WTC11 (cell line): ENCODE data around the gene IGSF5.

Source experiments
- HMGXB4 ChIP-seq: sonication (generic); formaldehyde crosslinking; IDR thresholded peaks from 2 replicates; pipeline ENCODE4 v1.8.1; 2023; ENCODE audit warnings: mild to moderate bottlenecking, moderate library complexity, missing genetic modification reagents
- NR3C1 ChIP-seq: sonication (generic); formaldehyde crosslinking; conservative IDR thresholded peaks from 2 replicates; pipeline ENCODE4 v1.8.1; 2023; ENCODE audit warnings: low read depth, mild to moderate bottlenecking, missing genetic modification reagents
- TF ChIP-seq, protein P1 (sequence below): sonication (generic); formaldehyde crosslinking; IDR thresholded peaks from 2 replicates; pipeline ENCODE4 v1.8.0; 2022; ENCODE audit warnings: mild to moderate bottlenecking, missing genetic modification reagents

DNA sequence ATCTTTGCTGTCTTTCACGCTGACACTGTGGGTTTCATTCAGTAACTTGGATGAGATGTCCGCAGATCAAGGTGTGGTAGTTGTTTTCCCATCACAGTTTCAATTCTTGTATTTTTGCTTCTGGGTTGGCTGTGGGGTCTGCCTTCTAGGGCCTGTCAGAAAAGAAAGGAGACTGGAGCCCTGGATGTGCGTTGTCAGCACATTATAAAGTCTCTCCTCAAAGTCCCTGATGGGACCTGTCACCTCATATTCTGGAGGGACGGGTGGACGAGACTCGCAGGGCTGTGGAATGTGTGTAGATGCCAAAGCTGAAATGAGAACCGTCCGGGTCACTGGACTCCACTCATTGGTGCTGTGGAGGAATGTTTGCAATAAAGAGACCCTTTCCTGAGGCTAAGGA lies 11.3 kb downstream of the IGSF5 start:
- TF ChIP-seq HMGXB4 (CRISPR knock-in tag), result no peak
- no peak for TF ChIP-seq NR3C1 (CRISPR knock-in tag)
- TF ChIP-seq, protein P1, sequence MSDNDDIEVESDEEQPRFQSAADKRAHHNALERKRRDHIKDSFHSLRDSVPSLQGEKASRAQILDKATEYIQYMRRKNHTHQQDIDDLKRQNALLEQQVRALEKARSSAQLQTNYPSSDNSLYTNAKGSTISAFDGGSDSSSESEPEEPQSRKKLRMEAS, result no peak
